GM03348 (cell line): ENCODE results near the gene ENC1.
A peak's percentile ranks its signal among the peaks of the same experiment; 100 is the strongest.
"Not testable (repeated sequence)": the region's sequence is repeated elsewhere in the genome, so short reads cannot be mapped to it uniquely, and the experiment has no call there.

Source experiments
- DNase-seq: peaks from one replicate; pipeline ENCODE4 v3.0.0; 2012; ENCODE audit warnings: low spot score

The ENC1 gene, protein sequence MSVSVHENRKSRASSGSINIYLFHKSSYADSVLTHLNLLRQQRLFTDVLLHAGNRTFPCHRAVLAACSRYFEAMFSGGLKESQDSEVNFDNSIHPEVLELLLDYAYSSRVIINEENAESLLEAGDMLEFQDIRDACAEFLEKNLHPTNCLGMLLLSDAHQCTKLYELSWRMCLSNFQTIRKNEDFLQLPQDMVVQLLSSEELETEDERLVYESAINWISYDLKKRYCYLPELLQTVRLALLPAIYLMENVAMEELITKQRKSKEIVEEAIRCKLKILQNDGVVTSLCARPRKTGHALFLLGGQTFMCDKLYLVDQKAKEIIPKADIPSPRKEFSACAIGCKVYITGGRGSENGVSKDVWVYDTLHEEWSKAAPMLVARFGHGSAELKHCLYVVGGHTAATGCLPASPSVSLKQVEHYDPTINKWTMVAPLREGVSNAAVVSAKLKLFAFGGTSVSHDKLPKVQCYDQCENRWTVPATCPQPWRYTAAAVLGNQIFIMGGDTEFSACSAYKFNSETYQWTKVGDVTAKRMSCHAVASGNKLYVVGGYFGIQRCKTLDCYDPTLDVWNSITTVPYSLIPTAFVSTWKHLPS

GRCh38 chr5:74640450-74640953 is at the start of gene ENC1:
Gene ENC1 (minus strand): TSS chr5:74640728. CDS start chr5:74636485, 4,243 bp downstream.
- DNase-seq, result peak; percentile 90

DNA sequence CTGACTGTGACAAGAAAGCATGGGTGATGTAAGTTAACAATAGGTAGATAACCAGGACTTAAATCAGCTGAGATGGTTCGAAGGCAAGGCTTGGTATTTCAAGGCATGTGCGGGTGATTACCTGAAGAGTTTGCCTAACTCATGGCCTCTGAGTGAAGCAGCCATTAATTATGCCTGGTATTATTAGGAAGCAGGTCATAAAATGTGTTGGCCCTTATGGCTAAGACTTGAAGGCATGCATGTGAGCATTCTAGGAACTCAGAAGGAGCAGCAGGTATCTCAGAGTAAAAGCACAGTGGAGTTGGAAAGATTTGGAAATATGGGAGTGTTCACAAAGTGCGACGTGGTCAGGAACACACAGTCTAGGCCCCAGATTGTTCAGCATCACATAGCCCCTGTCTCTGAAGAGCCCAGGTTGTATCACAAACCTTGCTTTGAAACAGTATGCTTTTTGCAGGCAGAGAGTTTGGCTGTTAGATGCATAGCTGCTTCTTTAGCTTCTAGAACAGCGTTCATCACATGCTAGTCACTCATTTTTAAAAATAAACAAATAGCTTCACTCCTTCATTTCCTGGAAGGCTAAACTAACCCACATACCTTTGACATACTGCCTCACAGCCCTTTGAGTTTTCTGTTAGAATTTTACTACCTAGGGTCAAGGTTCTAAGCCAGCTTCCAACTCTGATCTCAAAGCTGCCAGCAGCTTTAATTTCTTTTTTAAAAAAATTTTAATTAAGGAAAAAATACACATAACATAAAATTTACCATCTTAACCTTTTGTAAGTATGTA is 46.6 kb upstream of the ENC1 start:
- no peak for DNase-seq

DNA sequence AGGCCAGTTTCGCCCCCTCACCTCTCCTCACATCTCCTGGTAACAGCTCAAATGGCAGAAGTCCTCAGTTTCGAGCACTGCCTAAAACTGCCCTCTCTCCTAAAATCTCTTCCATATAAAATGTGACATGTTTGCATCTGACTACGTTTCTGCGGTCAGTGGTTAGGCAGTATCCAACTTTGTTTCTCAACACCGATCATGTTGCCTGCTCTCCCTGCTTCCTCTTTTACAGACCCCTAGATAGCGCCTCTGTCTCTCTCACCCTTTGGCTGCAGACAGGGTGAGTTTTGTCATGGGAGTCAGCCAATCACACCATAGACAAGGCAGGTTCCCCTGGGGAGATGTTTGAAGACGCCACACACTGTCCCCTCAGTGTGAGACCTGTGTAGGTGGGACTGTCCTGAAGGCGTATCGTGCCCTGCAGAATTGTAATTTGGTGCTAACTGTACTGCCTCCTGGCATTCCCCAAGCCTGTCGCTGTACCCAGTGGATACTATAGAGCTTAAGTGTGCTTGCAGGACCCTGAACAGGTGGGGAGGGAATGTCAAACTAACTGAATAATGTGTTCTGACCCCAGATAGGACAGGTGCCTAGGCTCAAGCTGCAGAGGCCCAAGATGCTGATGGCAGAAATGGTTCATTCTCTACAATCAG is 45.6 kb upstream of the ENC1 start:
- DNase-seq, result no peak

DNA sequence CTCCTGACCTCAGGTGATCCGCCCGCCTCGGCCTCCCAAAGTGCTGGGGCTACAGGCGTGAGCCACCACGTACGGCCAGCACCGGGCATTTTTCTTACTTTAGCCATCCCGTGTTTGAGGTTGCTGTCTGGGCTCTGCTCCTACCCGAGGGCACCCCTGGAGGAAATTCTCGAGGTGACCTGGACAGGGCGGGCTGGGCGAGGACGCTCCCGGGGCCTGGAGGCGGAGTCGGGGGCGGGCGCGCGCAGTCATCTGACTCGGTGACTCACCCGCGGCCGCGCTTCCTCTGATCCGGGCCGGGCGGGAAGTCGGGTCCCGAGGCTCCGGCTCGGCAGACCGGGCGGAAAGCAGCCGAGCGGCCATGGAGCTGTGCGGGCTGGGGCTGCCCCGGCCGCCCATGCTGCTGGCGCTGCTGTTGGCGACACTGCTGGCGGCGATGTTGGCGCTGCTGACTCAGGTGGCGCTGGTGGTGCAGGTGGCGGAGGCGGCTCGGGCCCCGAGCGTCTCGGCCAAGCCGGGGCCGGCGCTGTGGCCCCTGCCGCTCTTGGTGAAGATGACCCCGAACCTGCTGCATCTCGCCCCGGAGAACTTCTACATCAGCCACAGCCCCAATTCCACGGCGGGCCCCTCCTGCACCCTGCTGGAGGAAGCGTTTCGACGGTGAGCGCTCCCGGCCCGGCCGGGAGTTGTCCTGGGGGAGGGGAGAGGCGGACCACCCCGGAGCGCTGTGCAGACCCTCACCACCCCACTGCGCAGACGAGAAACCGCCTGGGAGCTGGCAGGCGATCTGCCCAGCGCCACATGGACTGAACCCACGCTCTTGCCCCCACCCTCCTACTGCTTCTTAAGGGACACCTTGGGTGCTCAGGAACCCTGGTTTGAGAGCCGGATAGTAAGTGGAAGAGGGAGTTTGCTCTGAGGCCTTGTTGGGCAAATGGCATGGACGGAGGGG is 44.6 kb upstream of the ENC1 start, which contains the start of gene HEXB:
HEXB (plus strand) TSS at position 334 of the 952 bp plus-strand sequence; CDS start at position 362, 28 bp downstream.
- peak; percentile 98 for DNase-seq

DNA sequence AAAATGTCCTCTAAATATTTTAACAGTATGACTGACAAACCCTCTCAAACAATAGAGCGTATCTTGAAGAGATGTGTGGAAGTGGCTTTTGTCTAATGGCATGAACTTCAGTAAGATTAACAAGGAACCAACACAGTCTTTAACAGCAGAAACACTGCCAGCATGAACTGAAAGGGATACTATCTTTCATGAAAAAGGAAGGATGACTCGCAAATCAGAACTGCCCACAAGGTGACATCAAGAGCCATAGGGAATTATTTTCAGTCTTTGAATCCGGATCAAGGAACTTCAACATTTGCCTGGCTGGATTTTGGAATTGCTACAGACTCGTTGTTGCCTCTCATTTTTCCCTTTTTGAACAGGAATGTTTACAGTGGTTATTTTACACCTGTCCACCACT is 39.4 kb upstream of the ENC1 start:
- DNase-seq, result no peak

DNA sequence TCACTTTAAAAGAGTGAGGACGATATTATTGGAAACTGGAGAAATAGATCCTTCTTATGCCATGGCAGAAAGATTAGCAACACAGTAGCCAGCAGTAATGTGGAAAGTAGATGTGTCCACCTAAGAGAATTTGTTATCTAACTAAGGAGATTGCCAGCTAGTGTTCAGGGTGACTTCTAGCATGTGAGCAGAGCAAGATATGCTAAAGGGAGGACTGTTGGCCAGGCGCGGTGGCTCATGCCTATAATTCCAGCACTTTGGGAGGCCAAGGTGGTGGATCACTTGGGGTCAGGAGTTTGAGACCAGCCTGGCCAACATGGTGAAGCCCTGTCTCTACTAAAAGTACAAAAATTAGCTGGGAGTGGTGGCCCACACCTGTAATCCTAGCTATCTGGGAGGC is 38.8 kb upstream of the ENC1 start:
- DNase-seq, result not testable (repeated sequence)

DNA sequence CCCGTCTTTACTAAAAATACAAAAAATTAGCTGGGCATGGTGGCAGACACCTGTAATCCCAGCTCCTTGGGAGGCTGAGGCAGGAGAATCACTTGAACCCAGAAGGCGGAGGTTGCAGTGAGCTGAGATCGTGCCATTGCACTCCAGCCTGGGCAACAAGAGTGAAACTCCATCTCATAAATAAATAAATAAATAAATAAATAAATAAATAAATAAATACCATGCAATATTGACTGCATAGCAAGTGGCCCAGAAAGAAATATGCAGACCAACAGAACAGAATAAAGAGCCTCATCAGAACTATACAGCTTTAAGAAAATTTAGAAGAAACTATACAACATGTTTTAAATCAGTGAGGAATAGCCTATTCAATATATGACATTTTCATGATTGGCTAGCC is 37.6 kb upstream of the ENC1 start:
- not testable (repeated sequence) for DNase-seq

GRCh38 chr5:74676466-74676865 is 35.9 kb upstream of the ENC1 start:
- DNase-seq, result not testable (repeated sequence)

DNA sequence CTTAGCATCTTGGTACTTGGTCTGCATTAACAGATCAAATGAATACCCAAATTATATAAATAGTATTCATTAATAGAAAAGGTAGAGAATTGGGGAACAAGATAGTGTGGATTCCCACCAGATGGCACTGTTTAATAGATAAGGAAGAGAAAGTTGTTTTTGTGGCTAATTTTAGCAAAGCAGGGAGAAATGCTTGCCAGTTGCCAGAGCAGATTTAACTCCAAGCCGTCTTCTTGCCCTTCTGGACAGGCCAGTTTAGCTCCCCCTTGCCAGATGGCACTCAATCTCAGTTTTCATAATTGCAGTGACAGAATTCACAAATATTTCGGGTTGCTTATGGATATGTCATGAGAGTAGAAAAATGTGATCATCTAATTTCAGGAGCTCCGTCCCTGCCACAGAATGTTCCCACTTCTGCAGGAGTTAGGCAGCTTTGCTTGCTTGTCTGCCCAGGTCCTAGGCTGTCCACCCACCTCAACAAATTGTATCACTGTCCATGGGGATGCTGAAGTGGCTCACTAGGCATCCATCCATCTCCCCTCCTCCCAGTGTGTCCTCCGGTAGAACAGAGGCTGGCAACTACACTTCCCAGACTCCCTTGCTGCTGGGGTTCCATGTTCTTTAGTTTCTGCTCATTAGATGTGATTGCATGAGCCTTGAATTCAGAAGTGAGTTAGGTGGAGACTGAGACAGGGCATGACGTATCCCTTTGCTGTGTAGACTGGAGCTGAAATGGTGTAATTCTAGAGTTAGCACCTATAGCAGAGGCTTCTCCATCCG is 32.7 kb upstream of the ENC1 start:
- peak; percentile 64 for DNase-seq

DNA sequence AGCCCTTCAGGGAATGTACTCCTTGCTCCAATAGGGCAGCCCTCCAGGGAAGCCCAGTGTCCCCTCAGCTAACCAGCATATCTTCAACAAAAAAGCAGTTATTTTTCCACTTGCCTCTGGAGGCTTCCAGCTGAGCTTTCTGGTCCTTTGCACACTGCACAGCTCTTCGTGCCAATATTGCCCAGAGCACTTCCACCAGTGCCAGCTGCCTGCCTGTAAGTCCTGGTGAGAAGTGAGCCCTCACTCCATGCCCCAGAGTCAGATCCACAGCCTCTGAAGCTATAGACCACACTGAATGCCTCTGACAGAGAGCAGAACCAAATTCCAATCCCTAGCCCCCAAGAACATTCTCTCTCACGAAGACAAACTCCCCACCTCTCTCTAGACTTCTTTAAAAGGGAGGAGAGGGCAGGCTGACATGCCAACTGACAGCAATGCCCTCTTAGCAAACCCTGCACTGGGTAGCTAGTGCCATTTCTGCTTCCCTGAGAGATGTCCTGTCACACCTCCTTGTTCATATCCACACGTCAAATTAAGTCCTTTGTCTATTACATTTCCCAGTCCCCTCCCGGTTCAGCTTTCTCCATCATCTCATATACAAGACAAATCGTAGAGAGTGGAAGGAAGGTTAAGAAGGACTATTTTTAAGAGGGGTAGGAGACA is 31.8 kb upstream of the ENC1 start:
- no peak for DNase-seq

DNA sequence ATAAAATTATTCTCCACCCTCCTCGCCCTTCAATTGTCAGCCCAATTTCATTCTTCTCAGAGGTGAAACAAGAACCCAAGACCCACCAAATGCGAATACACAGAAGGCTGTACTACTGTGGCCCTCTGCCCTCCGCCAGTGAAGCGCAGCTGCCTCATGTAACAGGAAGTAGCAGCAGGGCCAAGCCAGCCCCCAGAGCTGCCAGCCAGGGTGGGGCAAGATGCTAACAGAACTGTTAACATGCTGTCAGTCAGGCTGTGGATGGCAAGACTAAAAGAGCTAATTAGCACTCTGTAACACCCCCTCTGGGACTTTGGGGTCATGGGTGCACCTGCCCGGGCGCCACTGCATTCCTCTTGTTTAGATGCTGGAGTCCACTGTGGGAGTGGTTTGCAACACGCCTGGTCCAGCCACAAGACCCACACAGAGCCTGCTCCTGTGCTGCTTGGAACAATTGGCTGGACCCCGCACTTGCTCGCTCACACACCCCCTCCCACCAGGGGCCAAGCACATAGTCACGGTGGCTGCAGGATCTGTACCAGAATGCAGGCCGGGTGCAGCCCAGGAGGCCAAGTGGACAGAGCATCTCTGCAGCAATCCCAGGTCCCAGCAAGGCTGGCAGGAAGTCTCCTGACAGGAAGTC is 30.0 kb upstream of the ENC1 start:
- DNase-seq, result no peak

DNA sequence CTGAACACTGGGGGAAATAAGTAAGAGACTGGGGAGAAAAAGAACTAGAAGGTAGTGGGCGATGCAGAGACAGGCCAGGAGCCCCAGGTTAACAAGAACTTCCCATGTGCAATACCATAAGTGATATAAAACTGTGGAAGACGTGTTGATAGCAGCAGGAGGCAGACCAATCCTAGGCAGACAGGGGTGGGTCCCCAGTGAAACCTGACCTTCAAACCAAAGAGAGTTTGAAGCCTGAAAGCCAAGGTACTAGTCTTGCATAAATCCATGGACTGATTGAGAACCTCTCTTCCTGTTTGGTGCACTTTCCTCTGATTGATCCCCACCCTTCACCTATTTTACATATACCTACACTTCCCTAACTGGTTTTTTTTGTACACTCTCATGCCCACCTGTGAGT is 29.3 kb upstream of the ENC1 start:
- DNase-seq, result no peak

GRCh38 chr5:74667396-74667795 is 26.9 kb upstream of the ENC1 start:
- peak; percentile 46 for DNase-seq

- DNase-seq, result no peak
These were observed 25.3 kb upstream of the ENC1 start for GRCh38 chr5:74665816-74666215.

DNA sequence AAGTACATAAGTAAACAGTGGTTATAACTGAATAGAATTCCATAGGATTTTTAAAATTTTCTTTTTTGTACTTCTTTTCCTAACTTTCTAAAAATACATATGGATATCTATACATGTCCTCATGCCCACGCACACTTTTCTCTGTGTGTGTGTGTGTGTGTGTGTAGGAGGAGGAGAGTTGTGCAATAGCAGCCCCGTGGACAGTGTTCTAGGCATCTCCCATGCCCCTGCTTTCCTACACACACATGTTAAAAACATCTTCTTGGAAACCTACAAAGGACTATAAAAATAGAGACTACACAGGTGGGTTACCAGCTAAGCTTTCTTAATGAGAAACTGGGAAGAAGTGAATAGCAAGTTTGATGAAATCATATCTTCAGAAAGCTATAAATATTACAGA is 24.7 kb upstream of the ENC1 start:
- no peak for DNase-seq

DNA sequence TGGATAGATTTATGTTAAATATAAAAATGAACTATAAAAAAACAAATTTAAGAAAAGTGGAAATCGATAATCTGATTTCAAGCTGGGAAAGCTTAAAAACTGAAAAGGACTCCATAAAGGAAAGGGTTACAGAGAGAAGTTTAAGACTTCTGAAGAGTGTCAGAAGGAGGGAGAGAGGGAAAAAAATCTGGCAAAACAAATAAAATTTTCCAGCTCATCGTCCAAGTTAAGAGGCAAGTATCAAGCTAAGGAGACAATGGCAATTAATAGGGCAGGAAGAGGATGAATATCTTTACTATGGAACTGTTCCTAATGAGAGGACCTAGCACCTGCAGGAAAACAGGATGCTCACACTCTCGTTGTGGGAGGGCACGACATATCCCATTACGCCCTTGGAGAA is 24.0 kb upstream of the ENC1 start:
- no peak for DNase-seq

- DNase-seq, result no peak
These were observed 20.3 kb upstream of the ENC1 start for GRCh38 chr5:74660873-74661272.

DNA sequence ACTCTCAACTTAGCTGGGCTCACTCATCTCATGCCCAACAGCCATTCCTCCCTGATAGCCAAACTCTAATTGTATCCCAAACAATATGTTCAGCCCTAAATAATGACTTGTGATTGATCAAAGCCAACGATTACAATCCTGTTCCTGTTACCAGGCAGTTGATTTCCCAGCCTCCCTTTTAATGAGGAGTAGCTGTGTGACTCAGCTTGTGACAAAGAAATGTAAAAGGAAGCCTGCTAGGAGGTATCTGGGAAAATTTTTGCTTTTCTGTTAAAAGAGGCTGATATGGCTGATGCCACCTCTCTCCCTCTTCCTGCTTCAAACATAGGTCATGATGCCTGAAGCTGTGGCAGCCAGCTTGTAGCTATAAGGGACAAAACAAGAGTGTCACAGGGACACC is 19.6 kb upstream of the ENC1 start:
- DNase-seq, result no peak

- DNase-seq, result no peak
These were observed 18.6 kb upstream of the ENC1 start for GRCh38 chr5:74659172-74659571.
